NCI-H2227 (cell line): ENCODE measurements around the gene RNF125.
A peak's percentile ranks its signal among the peaks of the same experiment; 100 is the strongest.
"Not testable (repeated sequence)": the region's sequence is repeated elsewhere in the genome, so short reads cannot be mapped to it uniquely, and the experiment has no call there.

Experiments
- DNase-seq: peaks from one replicate; lab custom pipeline; 2025; ENCODE audit not compliant: unreplicated experiment; lab: John Stamatoyannopoulos, UW

Gene RNF125

GRCh38 chr18:32018331-32019250 is at the start of gene RNF125:
Gene RNF125 (plus strand): TSS chr18:32018825. CDS start chr18:32018864, 39 bp downstream.
- DNase-seq, result peak; percentile 85

DNA sequence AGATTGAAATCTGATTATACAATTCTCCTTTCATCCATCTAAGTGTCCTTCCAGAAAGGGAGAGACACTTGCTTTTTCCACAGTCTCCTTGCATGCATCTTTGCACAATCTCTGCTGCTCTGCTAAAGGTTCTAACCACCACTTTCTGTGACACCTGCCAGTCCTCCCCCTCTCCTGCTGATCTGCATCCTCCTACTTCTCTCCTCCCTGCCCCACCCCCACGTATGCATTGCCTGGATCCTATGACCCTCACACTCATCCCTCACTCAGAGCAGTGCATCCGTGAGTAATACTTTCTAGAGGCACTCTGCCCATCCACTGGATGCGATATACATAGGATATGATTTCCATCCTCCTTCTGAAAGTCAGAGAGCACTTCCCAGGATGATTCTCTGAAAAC is 48.0 kb upstream of the RNF125 start:
- DNase-seq, result peak; percentile 38

DNA sequence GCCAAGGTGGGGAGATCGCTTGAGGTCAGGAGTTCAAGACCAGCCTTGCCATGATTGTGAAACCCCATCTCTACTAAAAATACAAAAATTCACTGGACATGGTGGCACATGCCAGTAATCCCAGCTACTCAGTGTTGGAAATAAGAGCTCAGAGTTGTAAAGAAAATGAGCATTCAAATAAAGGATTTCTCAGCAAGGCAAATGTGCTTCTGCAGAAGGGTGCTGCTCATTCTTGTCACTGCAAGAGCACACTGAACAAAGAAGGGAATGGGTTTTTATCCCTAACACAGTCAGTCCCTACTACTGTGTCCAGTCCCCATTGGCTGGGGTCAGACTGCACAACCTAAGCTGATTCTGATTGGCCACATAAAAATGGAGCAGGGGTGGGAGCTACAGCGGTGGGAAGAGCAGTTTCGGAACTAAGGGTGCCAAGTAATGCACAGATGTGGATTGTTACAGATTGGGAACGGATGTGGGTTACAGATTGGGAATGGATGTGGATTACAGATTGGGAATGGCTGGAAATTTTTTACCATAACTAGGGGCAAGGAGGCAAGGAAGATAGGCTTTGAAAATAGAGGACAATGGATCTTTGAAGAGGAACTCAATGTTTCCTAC is 44.6 kb upstream of the RNF125 start:
- no peak for DNase-seq

- DNase-seq, result no peak
These were observed 42.4 kb upstream of the RNF125 start for GRCh38 chr18:31976242-31976641.

- peak; percentile 55 for DNase-seq
These were observed 41.3 kb upstream of the RNF125 start for GRCh38 chr18:31977270-31977872.

DNA sequence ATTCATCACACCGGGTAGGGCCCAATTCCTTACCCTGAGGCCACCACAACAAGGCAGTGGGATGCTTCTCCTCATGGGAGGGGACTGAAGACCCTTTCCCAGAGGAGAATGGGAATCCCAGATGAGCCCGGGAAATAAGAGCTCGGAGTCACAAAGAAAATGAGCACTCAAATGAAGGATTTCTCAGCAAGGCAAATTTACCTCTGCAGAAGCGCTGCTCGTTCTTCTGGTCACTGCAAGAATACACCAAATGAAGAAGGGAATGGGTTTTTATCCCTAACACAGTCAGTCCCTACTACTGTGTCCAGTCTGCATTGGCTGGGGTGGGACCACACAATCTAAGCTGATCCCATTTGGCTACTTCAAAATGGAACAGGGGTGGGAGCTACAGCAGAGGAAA is 40.0 kb upstream of the RNF125 start:
- no peak for DNase-seq

GRCh38 chr18:31979714-31980113 is 38.9 kb upstream of the RNF125 start:
- DNase-seq, result no peak

- no peak for DNase-seq
These were observed 37.8 kb upstream of the RNF125 start for GRCh38 chr18:31980863-31981262.

- DNase-seq, result no peak
These were observed 35.6 kb upstream of the RNF125 start for GRCh38 chr18:31983020-31983419.

DNA sequence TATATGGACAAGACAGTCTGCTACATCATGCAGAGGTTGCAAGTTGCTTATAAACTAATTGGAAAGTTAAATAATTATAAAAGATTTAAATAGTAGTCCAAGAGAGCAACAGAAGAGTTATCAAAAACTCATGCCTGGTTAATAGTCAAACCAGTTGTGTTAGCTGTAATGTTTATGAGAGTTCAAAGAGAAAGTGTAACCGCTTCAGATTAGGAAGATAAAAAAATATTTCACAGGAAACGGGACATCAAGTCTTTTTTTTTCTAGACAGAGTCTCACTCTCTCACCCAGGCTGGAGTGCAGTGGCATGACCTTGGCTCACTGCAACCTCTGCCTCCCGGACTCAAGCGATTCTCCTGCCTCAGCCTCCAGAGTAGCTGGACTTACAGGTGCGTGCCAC is 34.6 kb upstream of the RNF125 start:
- DNase-seq, result no peak

- DNase-seq, result no peak
These were observed 27.8 kb upstream of the RNF125 start for GRCh38 chr18:31990823-31991222.

DNA sequence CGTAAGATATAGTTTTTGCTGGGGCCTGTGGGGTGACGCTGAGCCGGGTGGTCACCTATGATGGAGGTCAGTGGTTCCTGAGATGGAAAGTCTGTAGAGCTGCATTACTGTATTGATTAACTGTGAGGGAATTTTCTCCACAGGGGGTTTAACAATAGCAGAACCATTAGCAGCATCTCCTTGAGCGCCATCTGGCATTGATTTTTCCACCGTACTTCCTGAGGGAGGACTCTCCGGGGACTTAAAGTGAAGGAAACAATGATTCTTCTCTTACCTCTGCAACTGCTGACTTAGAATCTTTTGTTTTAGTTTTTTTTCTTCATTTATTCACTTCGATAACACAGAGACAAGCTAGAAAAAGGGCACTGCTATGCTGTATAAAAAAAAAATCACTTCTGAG is 22.6 kb upstream of the RNF125 start:
- DNase-seq, result peak; percentile 24

DNA sequence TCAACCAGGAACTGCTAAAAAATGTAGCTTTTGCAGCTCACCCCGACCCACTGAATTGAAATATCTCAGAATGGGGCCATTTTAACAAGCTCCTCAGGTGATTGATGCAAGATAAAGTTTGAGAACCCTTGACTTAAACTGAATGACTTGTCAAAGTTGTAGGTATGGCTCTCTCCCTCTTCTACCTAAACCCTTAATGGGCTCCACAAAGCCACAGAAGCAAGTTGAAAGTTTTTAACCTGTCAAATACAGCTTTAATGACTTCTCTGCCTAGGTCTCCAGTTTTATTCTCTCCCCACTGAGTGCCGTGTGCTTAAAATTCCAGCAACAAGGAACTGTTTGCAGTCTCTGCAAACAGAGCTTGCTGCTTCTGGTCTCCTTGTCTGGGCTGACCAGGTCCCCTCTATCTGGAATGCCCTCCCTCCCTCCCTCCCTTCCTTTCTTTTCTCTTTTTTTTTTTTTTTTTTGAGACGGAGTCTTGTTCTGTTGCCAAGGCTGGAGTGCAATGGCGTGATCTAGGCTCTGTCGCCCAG is 19.7 kb upstream of the RNF125 start:
- DNase-seq, result no peak

- DNase-seq, result not testable (repeated sequence)
These were observed 17.5 kb upstream of the RNF125 start for GRCh38 chr18:32001141-32001540.

DNA sequence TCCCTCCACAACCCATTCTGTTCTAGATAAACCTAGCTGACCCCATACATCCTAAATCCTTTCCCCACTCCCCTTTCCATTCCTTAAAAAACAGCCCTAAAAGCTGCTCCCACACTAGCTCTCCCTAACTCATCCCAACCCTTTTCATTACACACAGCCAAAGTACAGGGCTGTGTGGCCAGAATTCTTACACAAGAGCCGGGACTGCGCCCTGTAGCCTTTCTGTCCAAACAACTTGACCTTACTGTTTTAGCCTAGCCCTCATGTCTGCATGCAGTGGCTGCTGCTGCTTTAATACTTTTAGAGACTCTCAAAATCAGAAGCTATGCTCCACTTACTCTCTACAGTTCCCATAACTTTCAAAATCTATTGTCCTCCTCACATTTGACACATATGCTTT is 14.8 kb upstream of the RNF125 start:
- not testable (repeated sequence) for DNase-seq

- DNase-seq, result no peak
These were observed 8.4 kb upstream of the RNF125 start for GRCh38 chr18:32010124-32010721.

DNA sequence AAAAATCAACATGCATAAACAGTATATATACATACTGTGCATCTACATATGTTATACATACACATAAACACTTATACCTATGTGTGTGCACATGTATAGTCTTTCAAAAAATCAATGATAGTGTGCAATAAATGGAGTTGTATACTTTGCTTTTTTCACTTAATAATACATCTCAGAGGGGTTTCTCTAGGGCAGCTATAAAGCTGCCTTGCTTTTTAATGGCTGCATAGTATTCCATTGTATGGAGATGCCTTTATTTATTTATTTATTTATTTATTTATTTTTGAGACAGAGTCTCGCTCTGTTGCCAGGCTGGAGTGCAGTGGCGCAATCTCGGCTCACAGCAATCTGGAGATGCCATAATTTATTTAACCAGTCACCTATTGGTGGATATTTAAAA is 7.4 kb upstream of the RNF125 start:
- no peak for DNase-seq

- DNase-seq, result peak; percentile 47
These were observed 775 bp downstream of the RNF125 start for GRCh38 chr18:32019251-32019948.

- not testable (repeated sequence) for DNase-seq
These were observed 1.5 kb downstream of the RNF125 start for GRCh38 chr18:32019949-32020625.
